IMR-90 (cell line): ENCODE results near the gene EXOC6B. TPM values are rescaled to one million over a fixed set of nuclear protein-coding genes. Genes with fewer than 3 reads are reported as not detected.
A peak's percentile ranks its signal among the peaks of the same experiment; 100 is the strongest.

Experiments used
- ATAC-seq: fragments of 200-7000 bp; cut with Tn5 transposase; 2 replicates; pipeline ENCODE4 v1.9.1; 2020; ENCODE audit warnings: low read depth, mild to moderate bottlenecking, moderate library complexity
- BruUV-seq: library from RNA; stranded (reverse); fragments of 400-500 nt; replicated peaks from 2 replicates; lab custom pipeline; 2021; lab: Mats Ljungman, UMichigan
- CTCF ChIA-PET: fragments of 300-600 bp; formaldehyde crosslinking; extraction: SDS; loops from one replicate; lab custom pipeline; 2021; ENCODE audit warnings: antibody characterized with exemption; lab: Yijun Ruan, JAX
- POLR2A ChIA-PET: fragments of 300-600 bp; sonication (Branson Sonifier 250); formaldehyde crosslinking; loops from one replicate; lab custom pipeline; 2022; ENCODE audit warnings: antibody characterized with exemption; ENCODE audit not compliant: unreplicated experiment; lab: Charles Lee
- DNase-seq: peaks from one replicate; pipeline ENCODE4 v3.0.0; 2013
- H2AFZ ChIP-seq: replicated peaks from 2 replicates; pipeline ENCODE3; 2013; ENCODE audit warnings: low read length, mild to moderate bottlenecking; ENCODE audit not compliant: poor library complexity
- H2AK5ac ChIP-seq: 2 replicates; pipeline ENCODE4 v1.6.1; 2013; ENCODE audit warnings: low read depth, low read length, inconsistent platforms
- H2AK9ac ChIP-seq: replicated peaks from 2 replicates; pipeline ENCODE3; 2013; ENCODE audit warnings: mild to moderate bottlenecking, low read depth, low read length, moderate library complexity; ENCODE audit not compliant: poor library complexity
- H2BK120ac ChIP-seq: 2 replicates; pipeline ENCODE4 v1.6.1; 2013; ENCODE audit warnings: low read depth, low read length, inconsistent platforms
- H2BK15ac ChIP-seq: 3 replicates; pipeline ENCODE4 v1.6.1; 2013; ENCODE audit warnings: low read depth, low read length, inconsistent platforms
- H2BK20ac ChIP-seq: 2 replicates; pipeline ENCODE4 v1.6.1; 2013; ENCODE audit warnings: low read depth, mild to moderate bottlenecking, inconsistent platforms, low read length, moderate library complexity
- H2BK5ac ChIP-seq: 2 replicates; pipeline ENCODE4 v1.6.1; 2013; ENCODE audit warnings: mild to moderate bottlenecking, low read depth, low read length, inconsistent platforms; ENCODE audit not compliant: poor library complexity, severe bottlenecking
- H3K14ac ChIP-seq: replicated peaks from 2 replicates; pipeline ENCODE4 v1.6.1; 2013; ENCODE audit warnings: low read depth, low read length, inconsistent platforms
- H3K18ac ChIP-seq: 2 replicates; pipeline ENCODE4 v1.6.1; 2013; ENCODE audit warnings: low read depth, low read length, control low read depth
- H3K23ac ChIP-seq: 2 replicates; pipeline ENCODE4 v1.6.1; 2013; ENCODE audit warnings: low read depth, low read length, inconsistent platforms
- H3K27ac ChIP-seq: 2 replicates; pipeline ENCODE4 v1.5.1; 2013; ENCODE audit warnings: mild to moderate bottlenecking, control low read depth, low read length; ENCODE audit not compliant: insufficient read depth
- H3K27me3 ChIP-seq: 2 replicates; pipeline ENCODE4 v1.6.1; 2013; ENCODE audit warnings: low read length; ENCODE audit not compliant: control insufficient read depth, insufficient read depth
- H3K36me3 ChIP-seq: 2 replicates; pipeline ENCODE4 v1.6.1; 2013; ENCODE audit warnings: low read length, mixed read lengths; ENCODE audit not compliant: control insufficient read depth, insufficient read depth
- H3K4ac ChIP-seq: 2 replicates; pipeline ENCODE4 v1.6.1; 2013; ENCODE audit warnings: low read depth, low read length, inconsistent platforms
- H3K4me1 ChIP-seq: 2 replicates; pipeline ENCODE4 v1.6.1; 2013; ENCODE audit warnings: low read length, mixed read lengths; ENCODE audit not compliant: control insufficient read depth, insufficient read depth
- H3K4me2 ChIP-seq: 2 replicates; pipeline ENCODE4 v1.6.1; 2013; ENCODE audit warnings: low read depth, mild to moderate bottlenecking, control low read depth, low read length, moderate library complexity
- H3K4me3 ChIP-seq: 2 replicates; pipeline ENCODE4 v1.5.1; 2013; ENCODE audit warnings: low read depth, mild to moderate bottlenecking, control low read depth, low read length, moderate library complexity; ENCODE audit not compliant: insufficient read depth
- H3K56ac ChIP-seq: 2 replicates; pipeline ENCODE4 v1.6.1; 2013; ENCODE audit warnings: low read length, inconsistent platforms; ENCODE audit not compliant: insufficient read depth; ENCODE audit errors: extremely low read depth
- H3K79me1 ChIP-seq, 2 experiments: 2 replicates each; pipeline ENCODE4 v1.6.1; 2013; ENCODE audit warnings: low read length in 2 of 2, inconsistent platforms in 1 of 2, low read depth in 1 of 2
- H3K9ac ChIP-seq: 2 replicates; pipeline ENCODE4 v1.6.1; 2013; ENCODE audit warnings: low read depth, low read length, control low read depth
- H3K9me1 ChIP-seq: 2 replicates; pipeline ENCODE4 v1.6.1; 2013; ENCODE audit warnings: low read length, inconsistent platforms; ENCODE audit not compliant: insufficient read depth
- H3K9me3 ChIP-seq: 2 replicates; pipeline ENCODE4 v1.6.1; 2013; ENCODE audit warnings: low read length; ENCODE audit not compliant: control insufficient read depth, insufficient read depth
- H4K20me1 ChIP-seq: 2 replicates; pipeline ENCODE4 v1.6.1; 2013; ENCODE audit warnings: low read length, inconsistent platforms; ENCODE audit not compliant: insufficient read depth
- H4K5ac ChIP-seq: 2 replicates; pipeline ENCODE4 v1.6.1; 2013; ENCODE audit warnings: mild to moderate bottlenecking, low read depth, low read length, control low read depth
- H4K8ac ChIP-seq, 2 experiments: 2 replicates each; pipeline ENCODE4 v1.6.1; 2013; ENCODE audit warnings: low read depth in 2 of 2, low read length in 2 of 2, control low read depth in 1 of 2, inconsistent platforms in 1 of 2
- H4K91ac ChIP-seq: 2 replicates; pipeline ENCODE4 v1.6.1; 2013; ENCODE audit warnings: low read depth, low read length, inconsistent platforms; ENCODE audit not compliant: insufficient read depth
- BHLHE40 ChIP-seq: fragments of 150-350 bp; IDR thresholded peaks from 2 replicates; pipeline ENCODE4 v1.6.1; 2016; ENCODE audit warnings: mild to moderate bottlenecking, low read depth, low read length
- ELK1 ChIP-seq: fragments of 150-350 bp; IDR thresholded peaks from 2 replicates; pipeline ENCODE4 v1.6.1; 2016; ENCODE audit warnings: low read depth, mild to moderate bottlenecking, low read length, moderate library complexity, borderline replicate concordance
- FOS ChIP-seq: fragments of 150-350 bp; IDR thresholded peaks from 2 replicates; pipeline ENCODE4 v1.6.1; 2016; ENCODE audit warnings: low read depth, low read length
- MAFK ChIP-seq: IDR thresholded peaks from 2 replicates; pipeline ENCODE4 v1.6.1; 2012; ENCODE audit warnings: low read depth, low read length, improper control_type of control experiment
- RFX5 ChIP-seq: IDR thresholded peaks from 2 replicates; pipeline ENCODE4 v1.8.0; 2012; ENCODE audit warnings: low read depth, mild to moderate bottlenecking, low read length, moderate library complexity
- SMC3 ChIP-seq: fragments of 150-350 bp; IDR thresholded peaks from 2 replicates; pipeline ENCODE4 v1.6.1; 2016; ENCODE audit warnings: low read depth, mild to moderate bottlenecking, antibody characterized with exemption, low read length, moderate library complexity
- dilution Hi-C: fragments of 300-500 bp; cut with HindIII; formaldehyde crosslinking; loops from one replicate; pipeline ENCODE4 v1.14.3; 2018; ENCODE audit warnings: low sequenced_read_pairs; ENCODE audit not compliant: unreplicated experiment
- in situ Hi-C: fragments of 300-500 bp; cut with MboI; formaldehyde crosslinking; loops from 3 replicates; pipeline ENCODE4 v1.14.3; 2019; ENCODE audit warnings: low sequenced_read_pairs, inconsistent platforms, mixed read lengths
- intact Hi-C: fragments of 100-400 bp; cut with micrococcal nuclease; formaldehyde crosslinking; loops from 2 replicates; pipeline ENCODE4 v1.10.0; 2022
- polyA plus RNA-seq, 3 experiments: library from polyadenylated mRNA; depleted of rRNA; stranded (reverse); fragments of >200 nt; gene quantifications; 2 replicates each; pipeline ENCODE4 v1.2.3, GENCODE V29; 2012; ENCODE audit warnings: low replicate concordance in 1 of 3
- total RNA-seq: library from RNA; depleted of rRNA; stranded (reverse); fragments of >200 nt; gene quantifications from 2 replicates; pipeline ENCODE4 v1.2.3, GENCODE V29; 2012

Gene EXOC6B
- total and polyA plus RNA-seq, 2 of the 4 experiments (the other 2 are of a cell fraction): 10.2 to 29.4 TPM

DNA sequence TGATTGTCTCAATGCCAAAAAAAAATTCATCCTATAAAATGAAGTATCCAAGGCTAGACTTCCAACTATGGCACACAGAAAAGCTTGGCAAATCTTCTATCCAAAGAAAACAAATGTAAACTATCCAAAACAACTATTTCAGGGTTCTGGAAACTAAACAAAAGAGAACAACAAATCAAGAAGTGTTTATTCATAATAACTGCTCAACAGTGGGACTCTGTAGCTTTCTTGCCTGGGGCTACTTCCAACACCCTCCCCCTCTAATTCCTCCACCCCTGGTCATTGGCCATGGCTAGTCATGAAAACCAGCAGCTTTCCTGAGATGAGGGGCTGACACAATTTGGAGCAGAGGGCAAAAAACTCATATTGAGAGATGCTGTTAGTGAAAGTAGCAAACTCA, 107.0 kb downstream of the EXOC6B start:
- H3K56ac ChIP-seq: no peak overlapping the region
- H3K4ac ChIP-seq: 0 out of 2 replicates have a peak overlapping the region, but pooled peaks have one; percentile 48
- dilution Hi-C loops (no loop called here), in situ Hi-C loops (no loop called here), intact Hi-C loops (loop anchor here (5.0 kb wide), 1 partner anchor 92 kb away; no protein-coding TSS in a partner anchor)
- H3K27ac ChIP-seq: no peak overlapping the region
- no peak overlapping the region for H4K91ac ChIP-seq
- H3K23ac ChIP-seq: no peak overlapping the region
- no peak for DNase-seq
- H3K4me1 ChIP-seq: peaks cover 9% of the 10 kb centered on the region
- H2BK15ac ChIP-seq: no peak overlapping the region
- H4K8ac ChIP-seq: no peak overlapping the region
- no peak for TF ChIP-seq RFX5
- TF ChIP-seq ELK1: no peak
- no peak for TF ChIP-seq MAFK
- TF ChIP-seq FOS: no peak
- TF ChIP-seq BHLHE40: no peak
- no peak for TF ChIP-seq SMC3
- H4K20me1 ChIP-seq: no peaks in the 10 kb centered on the region
- no peak overlapping the region for H3K14ac ChIP-seq
- H3K4me3 ChIP-seq: no peak overlapping the region
- H3K9ac ChIP-seq: no peak overlapping the region
- H2AFZ ChIP-seq: no peak overlapping the region
- no peak overlapping the region for H4K5ac ChIP-seq
- no peak overlapping the region for H2AK9ac ChIP-seq
- H3K27me3 ChIP-seq: no peaks in the 10 kb centered on the region
- POLR2A ChIA-PET: no interaction called here
- no peak overlapping the region for H2BK20ac ChIP-seq
- H3K18ac ChIP-seq: no peak overlapping the region
- H3K9me1 ChIP-seq: 0 out of 2 replicates have a peak, but pooled peaks cover 3% of the 10 kb centered on the region
- BruUV-seq: no TSS peak
- peak; percentile 15; the same call in 1 of the 2 replicates for ATAC-seq
- no peak overlapping the region for H2BK5ac ChIP-seq
- no peak overlapping the region for H3K4me2 ChIP-seq
- H3K9me3 ChIP-seq: no peaks in the 10 kb centered on the region
- CTCF ChIA-PET: interaction anchor here (0.5 kb wide), 1 partner anchor 868 kb away, joined by 3 read pairs; no protein-coding TSS in a partner anchor
- no peak overlapping the region for H2BK120ac ChIP-seq
- peaks cover 3 to 9% of the 10 kb centered on the region in 2 experiments; a peak in 3 of 4 replicates for H3K79me1 ChIP-seq
- H2AK5ac ChIP-seq: no peak overlapping the region; the same call in 1 of the 2 replicates
- peaks cover 2% of the 10 kb centered on the region; the same call in 1 of the 2 replicates for H3K36me3 ChIP-seq
